Hematopoietic multipotent progenitor cell treated with erythropoietin and hydrocortisone succinate and interleukin-3 and kit ligand, for 15 days (in vitro differentiated cells): ENCODE data around the gene PODXL.
"Not testable (repeated sequence)": the region's sequence is repeated elsewhere in the genome, so short reads cannot be mapped to it uniquely, and the experiment has no call there.

Experiments
- DNase-seq: peaks from one replicate; pipeline ENCODE4 v3.0.0-alpha.2; 2015; ENCODE audit warnings: low spot score

Gene PODXL

GRCh38 chr7:131509781-131510180 is 46.6 kb downstream of the PODXL start:
- DNase-seq = no peak

- DNase-seq = no peak
Measured at GRCh38 chr7:131508754-131509486, 47.5 kb downstream of the PODXL start.

- DNase-seq = peak; percentile 69
Measured at GRCh38 chr7:131507592-131508331, 48.7 kb downstream of the PODXL start.

- DNase-seq = no peak
Measured at GRCh38 chr7:131506597-131506996, 49.8 kb downstream of the PODXL start.

- DNase-seq = no peak
Measured at GRCh38 chr7:131505636-131506557, 50.5 kb downstream of the PODXL start.

- DNase-seq = not testable (repeated sequence)
Measured at GRCh38 chr7:131505037-131505620, 51.3 kb downstream of the PODXL start.

- DNase-seq = no peak
Measured at GRCh38 chr7:131504157-131504899, 52.1 kb downstream of the PODXL start.

- no peak for DNase-seq
Measured at GRCh38 chr7:131503639-131504038, 52.8 kb downstream of the PODXL start.

GRCh38 chr7:131502810-131503508 is 53.5 kb downstream of the PODXL start:
- no peak for DNase-seq

GRCh38 chr7:131501930-131502685 is 54.3 kb downstream of the PODXL start:
- DNase-seq = no peak

- DNase-seq = no peak
Measured at GRCh38 chr7:131501422-131501821, 55.0 kb downstream of the PODXL start.

GRCh38 chr7:131500357-131500756 is 56.1 kb downstream of the PODXL start:
- no peak for DNase-seq

- DNase-seq = no peak
Measured at GRCh38 chr7:131499801-131500200, 56.6 kb downstream of the PODXL start.

GRCh38 chr7:131498237-131498885 is 58.1 kb downstream of the PODXL start:
- no peak for DNase-seq

GRCh38 chr7:131497454-131497853 is 59.0 kb downstream of the PODXL start:
- DNase-seq = no peak

- no peak for DNase-seq
Measured at GRCh38 chr7:131495669-131496498, 60.5 kb downstream of the PODXL start.

- DNase-seq = no peak
Measured at GRCh38 chr7:131494182-131494581, 62.2 kb downstream of the PODXL start.

GRCh38 chr7:131493581-131493980 is 62.8 kb downstream of the PODXL start:
- DNase-seq = no peak

- no peak for DNase-seq
Measured at GRCh38 chr7:131493081-131493480, 63.3 kb downstream of the PODXL start.
